HUES6 (cell line): ENCODE results near the gene LIN28B.

Experiments used
- H3K27ac ChIP-seq: 2 replicates; pipeline ENCODE4 v1.7.0; 2013; ENCODE audit warnings: low read depth, mild to moderate bottlenecking, low read length, inconsistent platforms
- H3K27me3 ChIP-seq: 2 replicates; pipeline ENCODE4 v1.6.1; 2013; ENCODE audit warnings: low read length; ENCODE audit not compliant: control insufficient read depth, insufficient read depth
- H3K36me3 ChIP-seq: 2 replicates; pipeline ENCODE4 v1.6.1; 2013; ENCODE audit warnings: low read length; ENCODE audit not compliant: control insufficient read depth, insufficient read depth
- H3K4me1 ChIP-seq: 2 replicates; pipeline ENCODE4 v1.6.1; 2013; ENCODE audit warnings: low read length; ENCODE audit not compliant: control insufficient read depth, insufficient read depth
- H3K4me3 ChIP-seq: 2 replicates; pipeline ENCODE4 v1.5.1; 2013; ENCODE audit warnings: low read depth, low read length
- H3K9ac ChIP-seq: one replicate; pipeline ENCODE4 v1.6.1; 2013; ENCODE audit warnings: mild to moderate bottlenecking, low read length
- H3K9me3 ChIP-seq: 2 replicates; pipeline ENCODE4 v1.6.1; 2013; ENCODE audit warnings: low read depth, low read length; ENCODE audit not compliant: control insufficient read depth, insufficient read depth

LIN28B gene

GRCh38 chr6:105041880-105042279 is 85.0 kb downstream of the LIN28B start:
- Histone ChIP-seq H3K9ac (no peak overlapping the region), H3K9me3 (peaks cover 4% of the 10 kb centered on the region; the same call in 1 of the 2 replicates), H3K4me3 (no peak overlapping the region), H3K27ac (no peak overlapping the region), H3K36me3 (peaks cover 7% of the 10 kb centered on the region), H3K27me3 (no peaks in the 10 kb centered on the region), H3K4me1 (peaks cover 8% of the 10 kb centered on the region)

GRCh38 chr6:105042648-105043047 is 85.7 kb downstream of the LIN28B start:
- Histone ChIP-seq H3K9me3 (peaks cover 4% of the 10 kb centered on the region; the same call in 1 of the 2 replicates), H3K4me1 (peaks cover 5% of the 10 kb centered on the region; the same call in 1 of the 2 replicates), H3K27me3 (no peaks in the 10 kb centered on the region), H3K36me3 (peaks cover 7% of the 10 kb centered on the region), H3K27ac (no peak overlapping the region), H3K9ac (no peak overlapping the region), H3K4me3 (no peak overlapping the region)

- H3K4me1 ChIP-seq: no peaks in the 10 kb centered on the region
- H3K4me3 ChIP-seq: no peak overlapping the region
- peaks cover 7% of the 10 kb centered on the region for H3K36me3 ChIP-seq
- H3K27ac ChIP-seq: no peak overlapping the region
- H3K27me3 ChIP-seq: no peaks in the 10 kb centered on the region
- peaks cover 4% of the 10 kb centered on the region; the same call in 1 of the 2 replicates for H3K9me3 ChIP-seq
- no peak overlapping the region for H3K9ac ChIP-seq
Observed at GRCh38 chr6:105043979-105044378, 87.1 kb downstream of the LIN28B start.

GRCh38 chr6:105045526-105045925 is 88.6 kb downstream of the LIN28B start:
- H3K36me3 ChIP-seq: peaks cover 7% of the 10 kb centered on the region
- H3K27me3 ChIP-seq: no peaks in the 10 kb centered on the region
- peaks cover 4% of the 10 kb centered on the region; the same call in 1 of the 2 replicates for H3K9me3 ChIP-seq

GRCh38 chr6:105051941-105052471 is 95.1 kb downstream of the LIN28B start:
- Histone ChIP-seq H3K9ac (no peak overlapping the region), H3K9me3 (no peaks in the 10 kb centered on the region), H3K36me3 (no peaks in the 10 kb centered on the region), H3K4me3 (no peak overlapping the region), H3K27ac (no peak overlapping the region), H3K4me1 (peaks cover 7% of the 10 kb centered on the region; the same call in 1 of the 2 replicates), H3K27me3 (no peaks in the 10 kb centered on the region)

More at GRCh38 chr6:105045526-105045925, 88.6 kb downstream of the LIN28B start:
- no peaks in the 10 kb centered on the region for H3K4me1 ChIP-seq
- H3K27ac ChIP-seq: no peak overlapping the region
- no peak overlapping the region for H3K9ac ChIP-seq
- no peak overlapping the region for H3K4me3 ChIP-seq

- Histone ChIP-seq H3K9ac (no peak overlapping the region), H3K4me1 (peaks cover 12% of the 10 kb centered on the region; the same call in 1 of the 2 replicates), H3K36me3 (no peaks in the 10 kb centered on the region), H3K27ac (no peak overlapping the region), H3K9me3 (no peaks in the 10 kb centered on the region), H3K27me3 (no peaks in the 10 kb centered on the region), H3K4me3 (no peak overlapping the region)
Observed at GRCh38 chr6:105056646-105057045, 99.7 kb downstream of the LIN28B start.

- no peaks in the 10 kb centered on the region for H3K9me3 ChIP-seq
- H3K27ac ChIP-seq: no peak overlapping the region
- H3K4me1 ChIP-seq: peaks cover 12% of the 10 kb centered on the region; the same call in 1 of the 2 replicates
- no peaks in the 10 kb centered on the region for H3K27me3 ChIP-seq
- H3K9ac ChIP-seq: no peak overlapping the region
- H3K36me3 ChIP-seq: no peaks in the 10 kb centered on the region
- no peak overlapping the region for H3K4me3 ChIP-seq
Observed at GRCh38 chr6:105057160-105057559, 100.3 kb downstream of the LIN28B start.

GRCh38 chr6:105058316-105058715 is 101.4 kb downstream of the LIN28B start:
- H3K4me1 ChIP-seq: peaks cover 12% of the 10 kb centered on the region; the same call in 1 of the 2 replicates
- no peaks in the 10 kb centered on the region for H3K36me3 ChIP-seq
- no peaks in the 10 kb centered on the region for H3K27me3 ChIP-seq
- no peak overlapping the region for H3K27ac ChIP-seq
- no peak overlapping the region for H3K4me3 ChIP-seq
- H3K9ac ChIP-seq: no peak overlapping the region
- H3K9me3 ChIP-seq: no peaks in the 10 kb centered on the region

GRCh38 chr6:105058846-105059245 is 101.9 kb downstream of the LIN28B start:
- no peak overlapping the region for H3K4me3 ChIP-seq
- H3K36me3 ChIP-seq: no peaks in the 10 kb centered on the region
- H3K9ac ChIP-seq: no peak overlapping the region
- no peak overlapping the region for H3K27ac ChIP-seq
- H3K4me1 ChIP-seq: peaks cover 12% of the 10 kb centered on the region; the same call in 1 of the 2 replicates
- H3K9me3 ChIP-seq: no peaks in the 10 kb centered on the region
- no peaks in the 10 kb centered on the region for H3K27me3 ChIP-seq

GRCh38 chr6:105066233-105066632 is 109.3 kb downstream of the LIN28B start:
- Histone ChIP-seq H3K4me3 (no peak overlapping the region), H3K9ac (no peak overlapping the region), H3K27ac (no peak overlapping the region), H3K36me3 (no peaks in the 10 kb centered on the region; the same call in 1 of the 2 replicates), H3K9me3 (no peaks in the 10 kb centered on the region), H3K4me1 (no peaks in the 10 kb centered on the region), H3K27me3 (no peaks in the 10 kb centered on the region)

GRCh38 chr6:105066836-105067235 is 109.9 kb downstream of the LIN28B start:
- Histone ChIP-seq H3K4me3 (no peak overlapping the region), H3K27ac (no peak overlapping the region), H3K9ac (no peak overlapping the region), H3K36me3 (no peaks in the 10 kb centered on the region; the same call in 1 of the 2 replicates), H3K27me3 (no peaks in the 10 kb centered on the region), H3K9me3 (no peaks in the 10 kb centered on the region), H3K4me1 (no peaks in the 10 kb centered on the region)
